ENCODE measurements around the gene PRPF38A. TPM values are rescaled to one million over a fixed set of nuclear protein-coding genes. Genes with fewer than 3 reads are reported as not detected.

Gene PRPF38A
- total RNA-seq (ENCODE audit: low replicate concordance), result 8.7 and 12.4 TPM in 2 replicates

DNA sequence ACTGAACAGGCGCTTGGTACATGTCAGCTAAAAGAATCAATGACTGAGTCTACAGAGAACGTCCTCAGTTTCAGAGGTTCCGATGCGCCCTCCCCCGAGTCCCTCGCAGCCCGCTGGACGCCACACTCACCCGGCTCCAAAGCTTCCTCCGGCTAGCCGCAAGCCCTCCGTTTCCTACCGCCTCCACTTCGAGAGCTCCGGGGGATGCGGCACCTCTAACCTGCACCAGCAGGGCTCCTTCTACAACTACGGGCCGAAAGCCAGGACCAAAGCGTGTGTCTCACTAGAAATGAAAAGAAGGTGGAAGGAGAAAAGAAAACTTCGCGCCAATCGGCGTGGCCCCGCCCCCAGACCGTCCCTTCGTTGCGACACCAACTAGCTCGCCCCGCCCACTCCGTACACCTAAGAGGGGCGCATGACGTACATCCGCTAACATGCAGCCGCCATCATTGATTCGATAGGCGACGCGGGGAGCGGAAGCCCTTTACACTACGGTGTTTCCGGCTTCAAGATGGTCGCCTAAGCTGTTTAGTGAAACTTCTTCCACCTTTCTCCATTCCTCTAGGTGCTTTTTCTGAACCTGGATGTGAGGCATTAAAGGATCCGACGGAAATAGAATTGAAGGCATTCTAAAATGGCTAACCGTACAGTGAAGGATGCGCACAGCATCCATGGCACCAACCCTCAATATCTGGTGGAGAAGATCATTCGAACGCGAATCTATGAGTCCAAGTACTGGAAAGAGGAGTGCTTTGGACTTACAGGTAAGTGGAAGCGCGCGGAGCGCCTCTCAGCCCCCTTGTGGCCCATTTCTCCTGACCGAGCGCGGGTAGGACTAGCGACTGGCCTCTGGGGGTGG, at the start of gene PRPF38A, which contains the start of gene ORC1:
PRPF38A (plus strand) TSS at position 487 of the 859 bp plus-strand sequence; CDS start at position 635, 148 bp downstream.
ORC1 (minus strand) TSS at position 308 of the 859 bp plus-strand sequence. CDS start 2,200 bp downstream, outside the sequence.
- peak; percentile 68 for TF ChIP-seq CTCF (IDR thresholded peaks at IDR 0.05; ENCODE audit: insufficient read depth, low read length)
- H3K4me3 ChIP-seq (ENCODE audit: low read depth, low read length), result peak within 1 kb of the TSS; percentile 97
- DNase-seq (ENCODE audit: low read depth), result peak; percentile 96

DNA sequence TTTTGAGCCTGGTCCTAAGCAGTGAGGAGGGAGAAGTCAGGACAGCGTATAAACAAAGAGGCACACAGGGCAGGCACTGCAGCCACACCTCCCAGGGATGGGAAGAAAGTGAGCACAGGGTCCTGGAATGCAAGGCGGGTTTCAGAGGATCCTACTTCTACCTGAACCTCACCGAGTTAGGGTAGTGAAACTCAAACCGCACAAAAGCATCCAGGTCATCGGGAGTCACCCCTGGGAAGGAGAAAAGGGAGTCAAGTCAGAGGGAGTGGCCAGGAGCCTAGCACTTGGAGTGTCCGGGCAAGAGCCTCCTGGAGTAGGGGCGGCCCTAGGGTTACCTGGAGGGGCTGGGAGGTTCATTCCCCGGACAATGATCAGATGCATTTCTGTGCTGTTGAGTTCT, 49.0 kb upstream of the PRPF38A start:
- no peak for TF ChIP-seq CTCF (IDR thresholded peaks at IDR 0.05; ENCODE audit: insufficient read depth, low read length)
- no peak for DNase-seq (ENCODE audit: low read depth)
- H3K4me3 ChIP-seq (ENCODE audit: low read depth, low read length), result no peak overlapping the region

GRCh38 chr1:52355847-52356505, 48.4 kb upstream of the PRPF38A start:
- TF ChIP-seq CTCF (IDR thresholded peaks at IDR 0.05; ENCODE audit: insufficient read depth, low read length), result no peak
- DNase-seq (ENCODE audit: low read depth), result no peak
- no peak overlapping the region for H3K4me3 ChIP-seq (ENCODE audit: low read depth, low read length)

DNA sequence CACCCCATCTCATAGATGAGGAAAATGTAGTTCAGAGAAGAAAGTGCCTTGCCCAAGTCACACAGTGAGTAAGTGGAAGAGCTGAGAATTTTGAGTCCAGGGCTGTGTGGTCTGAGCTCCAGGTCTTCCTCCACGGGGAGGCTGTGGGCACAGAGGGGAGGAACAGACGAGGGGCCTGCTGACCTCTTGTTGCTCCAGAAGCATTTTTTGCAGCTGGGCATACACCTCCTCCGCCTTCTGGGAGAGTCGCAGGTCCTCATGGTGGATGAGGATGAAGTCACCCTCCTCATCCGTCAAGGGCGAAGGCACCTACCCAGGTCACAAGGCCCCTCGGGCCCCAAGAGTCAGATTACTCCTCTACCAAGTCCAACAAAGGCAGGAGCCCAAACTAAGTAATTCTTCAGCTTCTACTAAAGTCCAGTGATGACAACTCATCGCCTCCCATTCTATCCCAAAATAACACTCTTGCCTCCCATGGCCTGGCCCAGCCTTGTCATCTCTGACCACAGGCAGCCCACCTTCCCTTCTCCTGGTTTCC, 47.5 kb upstream of the PRPF38A start:
- no peak for DNase-seq (ENCODE audit: low read depth)
- no peak overlapping the region for H3K4me3 ChIP-seq (ENCODE audit: low read depth, low read length)
- no peak for TF ChIP-seq CTCF (IDR thresholded peaks at IDR 0.05; ENCODE audit: insufficient read depth, low read length)

GRCh38 chr1:52357397-52357796, 47.0 kb upstream of the PRPF38A start:
- DNase-seq (ENCODE audit: low read depth), result no peak
- no peak for TF ChIP-seq CTCF (IDR thresholded peaks at IDR 0.05; ENCODE audit: insufficient read depth, low read length)
- no peak overlapping the region for H3K4me3 ChIP-seq (ENCODE audit: low read depth, low read length)

- TF ChIP-seq CTCF (IDR thresholded peaks at IDR 0.05; ENCODE audit: insufficient read depth, low read length), result no peak
- H3K4me3 ChIP-seq (ENCODE audit: low read depth, low read length), result no peak overlapping the region
- DNase-seq (ENCODE audit: low read depth), result no peak
These were observed 45.4 kb upstream of the PRPF38A start for GRCh38 chr1:52358851-52359497.

Data from fibroblast of the aortic adventitia (primary cell).